ENCODE data around the gene TIMM13. TPM values are rescaled to one million over a fixed set of nuclear protein-coding genes. Genes with fewer than 3 reads are reported as not detected.

The TIMM13 gene
- total and polyA plus RNA-seq, 2 experiments from 2014 or later: 38.3 to 188 TPM

- 98% methylated on average over 26 of the region's 42 CpGs for WGBS (ENCODE audit: low lambda C conversion rate, missing lambda C conversion rate)
- Histone ChIP-seq H3K27ac (no peak overlapping the region), H3K9me2 (replicated peaks; ENCODE audit: insufficient read depth) (no peaks in the 10 kb centered on the region), H3K4me1 (ENCODE audit: insufficient read depth) (no peaks in the 10 kb centered on the region), H3K9me3 (ENCODE audit: low read depth) (no peaks in the 10 kb centered on the region), H4K20me1 (ENCODE audit: insufficient read depth, poor library complexity, severe bottlenecking) (no peaks in the 10 kb centered on the region), H3K79me2 (no peaks in the 10 kb centered on the region), H3K4me3 (no peak overlapping the region), H2AFZ (no peak overlapping the region), H3K36me3 (replicated peaks; ENCODE audit: insufficient read depth, low read depth) (no peaks in the 10 kb centered on the region), H3K4me2 (no peak overlapping the region), H3K27me3 (no peaks in the 10 kb centered on the region)
- DNase-seq (ENCODE audit: low spot score): no peak
- TF ChIP-seq EZH2 (IDR thresholded peaks at IDR 0.05; ENCODE audit: borderline replicate concordance): no peak
- no peak for TF ChIP-seq CTCF (IDR thresholded peaks at IDR 0.05; ENCODE audit: poor library complexity)
Observed at GRCh38 chr19:2434721-2435265, 7.4 kb upstream of the TIMM13 start.

DNA sequence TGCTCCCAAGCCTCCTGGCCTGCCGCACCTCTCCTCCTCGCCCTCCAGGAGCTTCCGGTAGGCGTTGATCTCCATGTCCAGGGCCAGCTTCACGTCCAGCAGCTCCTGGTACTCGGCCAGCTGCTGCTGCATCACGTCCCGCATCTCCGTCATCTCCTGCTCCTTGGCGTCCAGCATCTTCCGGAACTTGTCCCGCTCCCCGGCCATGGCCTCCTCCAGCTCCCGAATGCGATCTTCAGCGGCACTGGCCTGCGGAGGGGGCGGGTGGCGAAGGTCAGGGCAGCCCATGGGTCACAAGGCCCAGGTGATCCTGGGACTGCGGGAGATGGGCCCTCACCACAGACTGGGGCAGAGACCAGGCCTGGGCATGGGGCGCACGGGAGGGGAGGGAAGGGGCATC, 6.9 kb upstream of the TIMM13 start:
- H3K9me2 ChIP-seq (replicated peaks; ENCODE audit: insufficient read depth): no peaks in the 10 kb centered on the region
- no peak overlapping the region for H2AFZ ChIP-seq
- H3K9me3 ChIP-seq (ENCODE audit: low read depth): no peaks in the 10 kb centered on the region
- H3K4me1 ChIP-seq (ENCODE audit: insufficient read depth): no peaks in the 10 kb centered on the region
- no peak overlapping the region for H3K4me2 ChIP-seq
- over 99% methylated on average over 21 of the region's 22 CpGs for WGBS (ENCODE audit: low lambda C conversion rate, missing lambda C conversion rate)
- no peak for TF ChIP-seq EZH2 (IDR thresholded peaks at IDR 0.05; ENCODE audit: borderline replicate concordance)
- no peak for TF ChIP-seq EZH2phosphoT487 (IDR thresholded peaks at IDR 0.05; ENCODE audit: low read depth, severe bottlenecking, unreplicated experiment)
- TF ChIP-seq CTCF (IDR thresholded peaks at IDR 0.05; ENCODE audit: poor library complexity): no peak
- no peak for DNase-seq (ENCODE audit: low spot score)
- no peaks in the 10 kb centered on the region for H4K20me1 ChIP-seq (ENCODE audit: insufficient read depth, poor library complexity, severe bottlenecking)
- no peak overlapping the region for H3K27ac ChIP-seq
- H3K4me3 ChIP-seq: no peak overlapping the region
- no peaks in the 10 kb centered on the region for H3K79me2 ChIP-seq
- no peaks in the 10 kb centered on the region for H3K27me3 ChIP-seq
- no peaks in the 10 kb centered on the region for H3K36me3 ChIP-seq (replicated peaks; ENCODE audit: insufficient read depth, low read depth)

- Histone ChIP-seq H3K9me2 (replicated peaks; ENCODE audit: insufficient read depth) (no peaks in the 10 kb centered on the region), H3K4me2 (no peak overlapping the region), H3K9me3 (ENCODE audit: low read depth) (no peaks in the 10 kb centered on the region), H3K4me3 (no peak overlapping the region), H2AFZ (no peak overlapping the region), H3K79me2 (no peaks in the 10 kb centered on the region), H3K4me1 (ENCODE audit: insufficient read depth) (no peaks in the 10 kb centered on the region), H4K20me1 (ENCODE audit: insufficient read depth, poor library complexity, severe bottlenecking) (no peaks in the 10 kb centered on the region), H3K36me3 (replicated peaks; ENCODE audit: insufficient read depth, low read depth) (no peaks in the 10 kb centered on the region), H3K27me3 (no peaks in the 10 kb centered on the region), H3K27ac (no peak overlapping the region)
- whole genome bisulfite sequencing (ENCODE audit: low lambda C conversion rate, missing lambda C conversion rate): 96% methylated on average over 23 of the region's 30 CpGs
- TF ChIP-seq CTCF (IDR thresholded peaks at IDR 0.05; ENCODE audit: poor library complexity) (no peak), EZH2phosphoT487 (IDR thresholded peaks at IDR 0.05; ENCODE audit: low read depth, severe bottlenecking, unreplicated experiment) (no peak), EZH2 (IDR thresholded peaks at IDR 0.05; ENCODE audit: borderline replicate concordance) (no peak)
- no peak for DNase-seq (ENCODE audit: low spot score)
Observed at GRCh38 chr19:2433854-2434253, 6.5 kb upstream of the TIMM13 start.

Measured in hepatocyte (in vitro differentiated cells).